HG03103 (cell line): ENCODE data around the gene KIF17.
A peak's percentile ranks its signal among the peaks of the same experiment; 100 is the strongest.

Experiments used
- ATAC-seq: cut with Tn5 transposase; IDR thresholded peaks from one replicate; pipeline ENCODE4 v1.9.1; 2021; ENCODE audit warnings: low read depth; ENCODE audit not compliant: unreplicated experiment

Gene KIF17

DNA sequence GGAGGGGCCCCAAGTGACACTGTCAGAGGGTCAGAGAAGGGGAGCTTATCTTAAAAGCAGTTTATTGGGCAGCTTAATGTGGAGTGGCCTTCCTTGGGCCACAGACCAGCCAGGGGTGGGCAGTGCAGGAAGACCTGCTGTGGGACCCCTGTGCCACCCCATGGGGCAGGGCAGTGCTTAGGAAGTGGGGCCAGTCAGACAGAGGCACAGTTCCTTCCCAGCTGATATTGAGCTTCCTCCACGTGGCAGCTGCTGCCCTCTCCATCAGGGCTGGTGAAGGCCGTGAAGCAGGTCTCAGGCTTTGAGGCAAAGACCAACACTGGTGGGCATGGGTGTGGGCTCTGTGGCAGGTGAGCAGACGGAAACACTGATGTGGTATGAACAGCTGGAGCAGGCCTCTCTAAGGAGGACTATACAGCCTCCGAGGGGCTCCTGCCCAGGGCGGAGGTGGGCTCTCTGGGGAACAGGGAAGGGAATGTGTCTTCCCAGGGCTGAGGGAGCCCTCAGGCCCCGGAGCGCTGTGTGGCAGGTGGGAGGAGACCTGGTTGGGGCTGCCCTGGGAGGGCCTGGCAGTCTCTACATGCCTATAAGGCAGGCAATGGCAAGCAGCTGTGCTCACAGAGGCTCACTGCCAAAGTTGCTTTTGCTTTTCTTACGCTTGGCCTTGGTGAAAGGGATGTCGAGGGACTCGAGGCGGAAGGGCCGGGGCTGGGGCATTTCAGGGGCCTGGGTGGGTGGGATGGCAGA, 53.7 kb downstream of the KIF17 start:
- no peak for ATAC-seq

DNA sequence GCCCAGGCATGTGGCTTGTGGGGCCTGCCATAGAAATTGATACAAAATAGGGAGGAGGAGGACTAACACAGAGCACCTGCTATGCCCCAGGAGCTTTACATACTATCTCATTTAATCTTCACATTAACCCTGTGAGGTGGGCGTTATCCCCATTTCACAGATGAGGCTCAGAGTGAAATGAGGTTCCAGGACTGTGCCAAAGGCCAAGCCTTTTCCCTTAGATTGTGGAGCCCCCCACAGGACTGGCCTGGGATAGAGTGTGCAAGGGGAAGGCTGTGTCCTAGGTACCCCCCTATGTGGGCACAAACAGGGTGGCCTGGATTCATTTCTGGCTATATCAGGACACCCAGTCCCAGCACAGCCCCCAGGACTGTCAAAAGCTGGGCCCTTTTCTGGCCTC, 54.4 kb downstream of the KIF17 start:
- no peak for ATAC-seq

DNA sequence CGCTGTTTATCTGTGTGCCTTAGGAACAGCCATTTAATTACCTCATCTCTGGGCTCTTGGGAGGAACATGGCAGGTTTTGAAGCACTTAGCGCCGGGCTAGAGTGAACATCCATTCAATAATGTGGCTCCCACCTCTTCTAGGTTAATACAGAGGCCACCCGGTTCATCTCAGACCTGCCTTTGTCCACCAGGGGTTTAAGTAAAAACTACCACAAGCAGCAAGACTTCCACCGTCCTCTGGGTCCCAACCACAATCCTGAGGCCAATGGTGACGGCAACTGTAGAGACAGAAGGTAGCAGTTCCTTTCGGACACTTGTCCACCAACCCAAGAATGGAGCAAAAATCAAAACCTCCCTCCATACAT, 55.7 kb downstream of the KIF17 start:
- ATAC-seq: no peak

DNA sequence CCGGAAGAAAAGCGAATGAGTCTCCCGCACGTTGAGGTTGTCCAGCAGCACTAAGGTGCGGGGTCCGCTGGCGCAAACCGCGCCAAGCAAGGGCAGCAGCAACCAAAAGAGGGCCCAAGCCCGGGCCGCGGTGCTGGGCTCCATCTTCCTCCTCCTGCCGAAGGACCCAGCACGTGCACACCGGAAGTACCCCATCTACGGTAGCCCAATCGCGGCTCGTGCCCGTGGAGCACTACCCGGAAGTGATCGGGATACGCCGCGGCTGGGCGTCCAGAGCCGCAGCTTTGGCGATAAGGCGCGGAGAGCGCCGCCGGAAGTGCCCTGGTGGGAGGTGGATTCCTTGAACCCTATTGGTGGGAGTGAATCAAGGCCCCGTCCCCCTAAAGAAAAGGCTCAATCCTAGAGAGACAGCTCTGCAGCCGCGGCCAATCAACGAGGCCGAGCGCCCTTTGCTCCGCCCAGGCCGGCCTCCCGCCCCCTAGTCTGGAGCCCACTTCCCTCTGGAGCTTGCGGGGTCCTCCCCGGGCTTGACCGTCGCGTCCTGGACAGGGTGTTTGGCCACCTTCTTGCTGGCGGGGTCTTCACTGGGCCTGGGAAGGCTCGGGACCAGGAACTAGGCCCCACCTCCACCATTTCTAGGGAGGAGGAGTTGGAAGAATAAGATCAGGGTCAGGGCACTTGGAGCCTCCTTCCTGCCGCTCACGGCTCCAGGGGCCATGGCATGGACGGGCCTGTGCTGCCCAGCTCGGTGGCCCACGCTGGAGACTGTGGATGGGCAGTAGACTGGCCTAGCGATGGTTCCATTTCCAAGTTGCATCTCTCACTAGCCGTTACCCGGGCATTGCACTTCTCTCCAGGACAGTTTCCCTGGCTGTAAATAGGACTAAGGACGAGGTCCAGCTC, 56.3 kb downstream of the KIF17 start, which contains the start of gene DDOST:
DDOST (minus strand) TSS at position 163 of the 903 bp plus-strand sequence; CDS start at position 144, 19 bp downstream.
- ATAC-seq: peak; percentile 93

DNA sequence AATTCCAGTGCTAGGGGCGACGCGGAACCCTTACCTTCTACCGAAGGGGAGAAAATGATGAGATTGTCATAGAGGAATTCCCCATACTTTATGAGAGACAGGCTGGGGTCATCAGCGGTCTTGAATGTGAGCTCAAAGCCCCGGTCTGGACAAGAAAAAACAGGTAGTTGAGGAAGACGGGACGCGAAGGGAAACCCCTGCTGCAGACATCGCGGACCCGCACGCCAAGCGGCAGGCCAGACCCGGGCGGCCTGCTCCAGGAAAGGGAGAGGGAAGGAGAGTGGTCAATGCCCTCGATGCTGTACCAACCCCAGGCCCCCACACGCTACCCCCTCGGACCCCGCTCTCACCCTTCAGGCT, 57.0 kb downstream of the KIF17 start:
- no peak for ATAC-seq

DNA sequence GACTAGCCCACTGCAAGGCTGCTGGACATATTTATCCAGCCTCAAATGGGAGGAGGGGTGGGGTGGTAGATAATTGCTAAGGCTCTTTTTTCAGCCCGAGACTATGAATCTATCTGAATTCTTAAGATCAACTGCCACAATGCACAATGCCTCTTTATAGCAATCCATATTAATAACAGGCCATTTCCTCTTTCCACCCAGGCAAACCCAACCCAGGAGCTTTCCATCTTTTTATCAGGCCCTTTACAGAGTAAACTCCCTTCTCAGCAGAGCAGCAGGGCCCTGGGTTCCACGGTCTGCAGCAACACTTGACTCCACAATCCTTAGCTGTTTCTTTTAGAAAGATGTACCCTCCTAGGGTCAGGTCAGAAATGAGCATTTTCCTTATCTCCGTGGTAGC, 57.4 kb downstream of the KIF17 start:
- ATAC-seq: no peak

DNA sequence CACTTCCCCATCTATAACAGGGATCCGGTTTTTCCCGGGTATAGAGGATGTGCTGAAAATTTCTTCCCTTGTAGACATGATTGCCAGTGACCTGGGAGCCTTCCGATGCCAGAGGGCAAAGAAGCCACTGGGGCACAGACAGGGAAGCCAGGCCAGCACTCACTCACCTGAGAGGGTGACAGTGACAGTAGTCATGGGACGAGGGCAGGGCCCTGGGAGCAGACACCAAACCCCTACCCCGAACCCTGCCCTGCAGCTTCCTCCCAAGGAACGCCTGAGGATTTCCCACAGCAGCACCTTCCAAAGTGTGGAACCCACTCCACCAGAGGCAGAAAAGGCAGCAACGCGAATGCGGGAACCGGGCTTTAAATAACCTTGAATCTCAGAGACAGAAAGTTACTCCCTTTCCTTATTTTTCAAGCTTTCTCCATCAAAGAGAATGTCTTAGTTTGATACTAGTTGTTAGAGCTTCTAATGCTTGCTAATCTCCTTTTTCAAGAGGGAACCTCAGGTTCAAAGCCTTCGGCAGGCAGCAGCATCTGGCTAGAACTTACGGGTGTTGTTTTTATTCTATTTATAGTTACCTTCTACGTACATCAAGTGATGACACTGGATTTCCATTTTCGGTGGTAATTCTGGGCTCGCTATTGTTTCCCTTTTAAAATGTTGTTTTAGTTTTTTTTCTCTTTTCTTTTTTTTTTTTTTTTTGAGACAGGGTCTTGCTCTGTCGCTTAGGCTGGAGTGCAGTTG, 59.5 kb downstream of the KIF17 start:
- no peak for ATAC-seq

DNA sequence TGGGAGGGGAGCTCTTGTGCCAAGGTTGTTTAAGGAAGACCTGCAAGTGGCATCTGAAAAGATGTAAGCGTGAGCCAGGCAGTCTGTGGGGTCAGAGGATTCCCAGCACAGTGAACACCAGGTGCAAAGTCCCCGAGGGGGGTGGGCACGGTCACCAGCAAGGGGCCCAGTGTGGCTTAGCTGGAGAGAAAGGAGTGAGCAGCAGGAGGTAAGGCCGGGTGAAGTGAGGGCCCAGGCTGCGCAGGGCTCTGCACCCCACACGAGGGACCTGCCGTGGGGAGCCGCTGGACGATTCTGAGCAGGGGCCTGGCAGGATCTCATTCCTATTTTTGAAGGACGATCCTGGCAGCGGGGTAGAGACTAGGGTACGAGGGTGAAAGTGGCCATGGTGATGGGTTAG, 60.8 kb downstream of the KIF17 start:
- no peak for ATAC-seq

DNA sequence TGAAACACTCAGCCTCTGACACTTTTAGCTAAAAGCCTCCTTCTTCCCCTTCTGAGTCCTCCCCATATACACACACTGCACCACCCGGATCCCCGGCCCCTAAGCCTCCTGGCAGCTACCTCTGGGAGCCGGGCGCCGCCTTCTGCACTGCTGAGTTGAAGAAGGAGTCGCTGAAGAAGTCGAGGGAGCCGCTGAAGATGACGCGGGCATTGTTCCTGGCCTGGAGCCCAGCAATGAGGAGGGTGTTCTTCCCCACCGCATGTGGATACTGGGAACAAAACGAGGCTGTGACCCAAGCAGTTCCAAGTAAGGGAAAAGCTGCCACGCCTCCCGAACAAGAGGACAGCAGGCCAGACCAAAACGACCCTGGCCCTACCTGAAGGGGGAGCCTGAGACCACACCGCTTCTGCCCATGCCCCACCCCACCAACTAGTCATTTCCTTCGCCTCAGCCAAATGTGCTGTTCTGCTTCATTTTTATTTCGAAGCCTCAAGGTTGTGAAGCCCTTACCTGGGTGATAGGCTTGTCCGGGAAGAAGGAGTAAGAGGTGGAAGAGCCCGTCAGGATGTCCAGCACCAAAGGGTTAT, 63.6 kb downstream of the KIF17 start:
- no peak for ATAC-seq

DNA sequence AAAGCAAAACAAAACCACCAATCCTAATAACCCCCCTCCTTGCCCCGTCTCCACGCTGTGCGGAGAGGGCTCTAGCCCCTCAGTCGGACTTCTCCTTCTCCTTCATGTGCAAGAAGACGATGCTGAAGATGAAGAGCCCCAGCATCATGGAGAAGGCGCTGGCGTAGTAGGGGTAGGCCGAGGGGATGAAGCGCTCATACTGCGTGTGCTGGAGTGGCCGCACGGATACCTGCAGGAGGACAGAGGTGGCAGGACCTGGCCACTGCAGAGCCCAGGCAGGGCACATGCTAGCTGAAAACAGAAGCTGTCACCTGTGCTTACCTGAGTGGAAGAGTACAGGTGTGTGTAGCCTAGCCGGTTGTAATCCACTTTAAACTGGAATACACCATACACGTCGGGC, 65.5 kb downstream of the KIF17 start:
- ATAC-seq: no peak

DNA sequence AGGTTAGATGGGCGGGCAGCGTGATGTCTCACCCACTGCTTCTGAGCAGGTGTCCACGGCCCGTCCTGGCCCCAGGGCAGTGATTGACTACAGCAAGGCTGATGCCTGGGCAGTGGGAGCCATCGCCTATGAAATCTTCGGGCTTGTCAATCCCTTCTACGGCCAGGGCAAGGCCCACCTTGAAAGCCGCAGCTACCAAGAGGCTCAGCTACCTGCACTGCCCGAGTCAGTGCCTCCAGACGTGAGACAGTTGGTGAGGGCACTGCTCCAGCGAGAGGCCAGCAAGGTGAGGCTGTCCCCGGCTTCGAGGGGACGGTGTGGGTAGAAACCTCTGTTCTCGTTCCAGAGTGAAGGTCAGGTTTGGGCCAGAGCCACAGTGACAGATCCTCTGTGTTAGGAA, 68.9 kb downstream of the KIF17 start:
- no peak for ATAC-seq

DNA sequence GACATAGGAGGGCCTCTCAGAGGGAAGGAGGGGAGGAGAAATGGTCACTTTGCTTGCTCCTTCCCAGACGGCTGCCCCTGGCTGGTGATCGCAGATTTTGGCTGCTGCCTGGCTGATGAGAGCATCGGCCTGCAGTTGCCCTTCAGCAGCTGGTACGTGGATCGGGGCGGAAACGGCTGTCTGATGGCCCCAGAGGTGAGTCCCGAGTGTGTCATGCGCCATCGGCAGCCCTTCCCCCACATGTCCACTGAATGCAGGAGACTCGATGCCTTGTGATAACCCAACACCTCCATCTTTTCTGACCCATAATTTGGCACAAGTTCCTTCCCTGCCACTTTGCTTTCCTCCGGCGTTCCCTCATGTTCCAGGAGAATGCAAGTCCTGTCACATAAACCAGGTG, 69.4 kb downstream of the KIF17 start:
- no peak for ATAC-seq

DNA sequence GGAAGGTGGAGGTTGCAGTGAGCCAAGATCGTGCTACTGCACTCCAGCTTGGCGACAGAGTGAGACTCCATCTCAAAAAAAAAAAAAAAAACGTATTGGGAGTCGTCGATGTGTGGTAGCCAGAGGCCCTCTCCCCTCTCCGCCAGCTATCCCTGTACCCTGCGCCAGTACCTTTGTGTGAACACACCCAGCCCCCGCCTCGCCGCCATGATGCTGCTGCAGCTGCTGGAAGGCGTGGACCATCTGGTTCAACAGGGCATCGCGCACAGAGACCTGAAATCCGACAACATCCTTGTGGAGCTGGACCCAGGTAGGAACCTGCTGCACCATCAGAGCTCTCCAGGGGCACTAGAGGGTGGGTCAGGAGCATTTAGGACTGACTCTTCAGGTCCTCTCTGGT, 72.4 kb downstream of the KIF17 start:
- ATAC-seq: no peak

DNA sequence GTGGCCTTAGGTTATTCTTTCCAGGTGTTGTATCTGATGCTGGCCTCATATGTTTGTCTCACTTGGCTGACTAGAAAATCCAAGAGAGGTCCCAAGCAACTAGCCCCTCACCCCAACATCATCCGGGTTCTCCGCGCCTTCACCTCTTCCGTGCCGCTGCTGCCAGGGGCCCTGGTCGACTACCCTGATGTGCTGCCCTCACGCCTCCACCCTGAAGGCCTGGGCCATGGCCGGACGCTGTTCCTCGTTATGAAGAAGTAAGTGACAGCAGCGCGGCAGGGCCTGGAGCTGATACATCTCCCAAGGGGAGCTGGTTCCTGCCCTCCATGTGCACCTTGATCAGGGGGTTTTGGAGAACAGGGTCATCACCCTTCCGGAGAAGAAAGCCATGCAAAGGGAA, 73.4 kb downstream of the KIF17 start:
- ATAC-seq: no peak

DNA sequence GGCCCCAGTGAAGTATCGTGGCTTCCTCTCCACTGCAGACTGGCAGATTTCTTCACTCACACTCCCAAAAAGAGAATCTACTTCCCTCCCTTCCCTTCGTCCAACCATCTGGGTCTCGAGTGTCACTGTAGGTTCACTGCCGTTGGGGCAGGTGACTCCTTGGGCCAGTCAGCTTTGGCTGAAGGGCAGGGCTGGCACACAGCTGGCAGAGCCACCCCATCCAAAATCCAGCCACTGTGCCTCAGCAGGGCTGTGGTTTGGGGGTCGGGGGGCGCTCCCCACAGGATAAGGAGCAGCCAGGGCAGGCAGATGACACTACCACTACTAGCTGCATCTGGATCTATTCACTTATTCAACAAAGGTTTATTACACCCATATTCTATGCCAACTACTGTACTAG, 74.7 kb downstream of the KIF17 start:
- ATAC-seq: no peak

DNA sequence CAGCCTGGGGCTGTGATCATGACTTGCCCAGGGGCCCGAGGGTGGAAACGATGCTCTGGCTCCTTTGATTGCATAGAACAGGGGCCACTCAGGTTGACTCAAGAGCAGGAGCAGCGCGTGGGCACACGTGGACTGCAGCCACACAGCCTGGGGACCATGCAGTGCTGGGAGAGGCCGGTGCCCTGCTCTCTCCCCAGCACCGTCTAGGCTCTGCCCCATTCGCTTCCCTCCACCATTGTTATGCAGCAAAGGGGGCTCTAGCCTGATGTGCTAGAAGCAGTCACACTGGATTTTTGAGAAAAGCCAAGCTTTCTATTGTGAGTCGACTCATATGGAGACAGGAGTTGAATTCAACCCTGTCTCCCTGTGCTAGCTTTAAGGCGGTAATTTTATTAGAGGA, 75.8 kb downstream of the KIF17 start:
- ATAC-seq: no peak

DNA sequence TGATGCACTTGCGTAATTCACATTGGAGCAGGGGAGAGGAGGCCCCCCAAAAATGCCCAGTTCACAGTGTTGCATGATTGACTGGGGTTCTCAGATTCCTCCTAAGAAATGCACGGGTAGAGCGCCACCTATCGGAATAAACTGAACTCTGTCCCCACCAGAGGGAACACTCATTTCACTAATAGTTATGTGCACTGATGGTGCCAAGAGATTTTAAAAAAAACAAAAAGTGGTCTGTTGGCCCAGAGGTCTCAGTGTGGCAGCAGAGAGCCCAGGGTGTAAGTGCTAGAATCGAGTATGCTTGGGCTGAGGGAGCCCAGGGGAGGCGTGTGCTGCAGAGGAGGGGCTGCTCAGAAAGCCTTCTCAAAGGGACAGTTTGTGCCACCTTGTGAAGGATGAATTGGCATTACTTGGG, 77.6 kb downstream of the KIF17 start:
- ATAC-seq: no peak

DNA sequence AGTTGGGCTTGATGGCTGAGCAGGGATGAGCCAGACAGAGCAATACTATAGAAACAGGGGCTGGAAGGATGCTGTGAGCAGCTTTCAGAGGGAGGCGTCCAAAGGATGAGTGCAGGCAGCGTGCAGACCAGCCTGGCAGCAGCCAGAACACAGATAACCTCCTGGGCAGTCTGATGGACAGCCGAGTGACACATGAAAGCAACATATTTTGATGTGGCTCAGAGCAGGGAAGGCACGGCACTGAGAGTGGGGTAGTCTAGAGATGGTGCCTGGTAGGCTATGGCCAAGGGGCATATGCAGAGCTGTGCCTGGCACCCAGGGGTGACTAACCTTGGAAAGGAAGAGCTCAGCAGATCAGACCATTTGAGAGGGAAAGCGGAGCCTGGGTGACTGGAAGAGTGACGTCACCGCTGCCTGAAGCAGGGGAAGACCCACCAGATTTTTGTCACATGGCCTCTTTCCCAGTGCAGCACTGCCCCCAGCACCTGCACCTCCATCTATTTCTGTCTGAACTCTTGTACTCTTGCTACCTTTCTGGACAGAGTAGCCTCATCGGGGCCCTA, 80.9 kb downstream of the KIF17 start:
- ATAC-seq: no peak

DNA sequence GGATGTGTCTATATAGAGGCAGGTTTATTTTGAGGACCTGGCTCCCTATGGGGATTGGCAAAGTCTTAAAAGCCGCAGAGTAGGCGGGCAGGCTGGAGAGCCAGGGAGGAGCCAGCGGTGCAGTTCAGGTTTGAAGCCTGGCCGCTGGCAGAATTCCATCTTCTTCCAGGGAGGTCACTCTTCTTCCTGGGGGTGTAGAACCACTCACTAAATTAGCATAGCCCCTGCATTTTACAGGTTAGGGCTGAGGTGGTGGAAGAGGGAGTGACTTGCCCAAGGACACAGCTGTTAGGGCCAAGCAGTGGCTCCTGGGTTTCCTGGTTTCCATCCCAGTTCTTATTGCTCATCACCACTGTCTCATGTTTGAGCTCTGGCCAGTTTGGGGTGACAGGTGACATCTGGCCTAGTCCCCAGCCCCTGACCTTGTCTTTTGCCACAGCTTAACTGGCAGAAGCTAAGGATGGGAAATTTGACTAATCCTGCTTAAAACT, 83.2 kb downstream of the KIF17 start:
- no peak for ATAC-seq

DNA sequence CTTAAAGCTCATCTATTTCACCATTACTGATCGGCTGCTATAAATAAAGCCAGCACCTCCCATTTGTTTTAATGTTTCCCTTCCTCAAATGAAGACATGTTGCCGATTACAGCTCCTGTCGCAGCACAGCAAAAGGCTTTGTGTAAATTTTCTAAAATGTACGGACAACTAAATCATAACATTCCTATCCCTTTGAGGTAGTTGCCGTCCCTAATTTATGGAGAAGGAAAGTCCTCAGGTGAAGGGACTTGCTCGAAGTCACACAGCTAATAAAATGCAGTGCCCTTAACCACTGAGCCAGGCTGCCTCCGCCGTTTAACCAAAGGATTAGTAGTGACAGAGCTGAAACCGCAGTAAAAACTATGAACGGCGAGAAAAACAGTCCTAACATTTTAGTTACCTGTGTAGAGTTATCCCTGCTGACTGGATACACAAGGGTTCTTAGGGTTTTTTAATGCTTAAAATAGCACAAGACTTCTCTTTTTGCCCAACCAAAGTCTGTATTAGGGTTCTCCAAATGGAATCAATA, 83.7 kb downstream of the KIF17 start:
- no peak for ATAC-seq
